ENCODE data around the gene AMPH. TPM values are rescaled to one million over a fixed set of nuclear protein-coding genes. Genes with fewer than 3 reads are reported as not detected.

AMPH gene
- polyA plus RNA-seq, 2 donors, result 0.28 to 0.51 TPM

DNA sequence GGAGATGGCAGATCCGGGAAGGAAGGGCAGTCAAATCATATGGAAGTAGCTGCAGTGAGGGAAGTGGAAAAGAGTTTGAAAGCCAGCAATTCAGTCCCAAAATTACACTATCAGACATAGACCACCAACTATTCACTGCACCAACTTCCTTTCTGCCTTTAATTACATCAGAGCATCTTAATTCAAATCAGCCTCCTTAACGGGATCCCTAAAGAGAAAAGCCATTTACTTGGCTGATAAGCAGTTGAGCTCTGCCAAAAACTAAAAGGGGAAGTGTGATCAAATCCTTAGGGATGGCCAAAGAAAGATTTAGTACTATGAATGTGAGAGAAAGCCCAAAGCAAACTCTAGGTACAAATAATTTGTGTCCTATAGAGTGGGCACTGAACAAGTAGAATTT, 110.4 kb downstream of the AMPH start:
- H3K4me1 ChIP-seq (ENCODE audit: control insufficient read depth in 2 of 2, insufficient read depth in 2 of 2, low read length in 1 of 2), result no peaks in the 10 kb centered on the region
- no peak overlapping the region for H3K4me3 ChIP-seq (ENCODE audit: low read depth in 1 of 2, low read length in 2 of 2)
- 56 to 65% methylated on average over 2 of the region's 2 CpGs for WGBS, 2 donors
- peaks cover 8 to 9% of the 10 kb centered on the region in 2 donors for H3K9me3 ChIP-seq (ENCODE audit: control insufficient read depth in 2 of 2, insufficient read depth in 1 of 2, low read depth in 1 of 2, low read length in 1 of 2)
- no peaks in the 10 kb centered on the region for H3K27me3 ChIP-seq (ENCODE audit: control insufficient read depth in 1 of 2, insufficient read depth in 2 of 2, low read length in 2 of 2)
- no peak overlapping the region for H3K27ac ChIP-seq (ENCODE audit: low read depth in 2 of 2, low read length in 1 of 2)
- H3K36me3 ChIP-seq (ENCODE audit: control insufficient read depth in 2 of 2, insufficient read depth in 2 of 2, low read length in 1 of 2), result no peaks in the 10 kb centered on the region

- H3K4me3 ChIP-seq (ENCODE audit: low read depth in 1 of 2, low read length in 2 of 2), result no peak overlapping the region
- 62 to 72% methylated on average over 1 of the region's 1 CpG for WGBS, 2 donors
- H3K36me3 ChIP-seq (ENCODE audit: control insufficient read depth in 2 of 2, insufficient read depth in 2 of 2, low read length in 1 of 2), result no peaks in the 10 kb centered on the region
- H3K27ac ChIP-seq (ENCODE audit: low read depth in 2 of 2, low read length in 1 of 2), result no peak overlapping the region
- no peaks in the 10 kb centered on the region for H3K4me1 ChIP-seq (ENCODE audit: control insufficient read depth in 2 of 2, insufficient read depth in 2 of 2, low read length in 1 of 2)
- no peaks in the 10 kb centered on the region for H3K27me3 ChIP-seq (ENCODE audit: control insufficient read depth in 1 of 2, insufficient read depth in 2 of 2, low read length in 2 of 2)
- peaks cover 8 to 9% of the 10 kb centered on the region in 2 donors for H3K9me3 ChIP-seq (ENCODE audit: control insufficient read depth in 2 of 2, insufficient read depth in 1 of 2, low read depth in 1 of 2, low read length in 1 of 2)
These were observed 112.6 kb downstream of the AMPH start for GRCh38 chr7:38518541-38518940.

DNA sequence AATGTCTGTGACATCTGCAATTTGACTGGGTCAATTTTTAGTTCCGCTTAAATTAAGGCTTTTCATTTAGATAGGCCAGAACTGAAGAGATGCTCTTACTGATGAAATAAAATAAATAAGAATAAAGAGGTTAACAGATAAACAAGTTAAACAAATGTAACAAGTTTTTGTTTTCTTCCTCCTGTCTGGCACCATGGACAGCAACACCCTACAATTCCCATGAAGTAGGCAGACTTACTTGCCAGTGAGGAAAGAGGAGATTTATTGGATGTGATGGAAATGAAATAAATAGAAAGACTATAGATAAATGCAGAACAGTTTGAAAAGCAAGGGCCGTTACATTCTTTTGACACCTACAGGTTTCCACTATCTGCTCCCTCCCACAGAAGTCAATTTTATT, 118.5 kb downstream of the AMPH start:
- Histone ChIP-seq H3K27ac (ENCODE audit: low read depth in 2 of 2, low read length in 1 of 2) (no peak overlapping the region), H3K4me3 (ENCODE audit: low read depth in 1 of 2, low read length in 2 of 2) (no peak overlapping the region), H3K9me3 (ENCODE audit: control insufficient read depth in 2 of 2, insufficient read depth in 1 of 2, low read depth in 1 of 2, low read length in 1 of 2) (peaks cover 7 to 8% of the 10 kb centered on the region in 2 donors), H3K27me3 (ENCODE audit: control insufficient read depth in 1 of 2, insufficient read depth in 2 of 2, low read length in 2 of 2) (no peaks in the 10 kb centered on the region), H3K4me1 (ENCODE audit: control insufficient read depth in 2 of 2, insufficient read depth in 2 of 2, low read length in 1 of 2) (no peaks in the 10 kb centered on the region), H3K36me3 (ENCODE audit: control insufficient read depth in 2 of 2, insufficient read depth in 2 of 2, low read length in 1 of 2) (no peaks in the 10 kb centered on the region)
- WGBS, 2 donors, result 85 to 89% methylated on average over 2 of the region's 2 CpGs

DNA sequence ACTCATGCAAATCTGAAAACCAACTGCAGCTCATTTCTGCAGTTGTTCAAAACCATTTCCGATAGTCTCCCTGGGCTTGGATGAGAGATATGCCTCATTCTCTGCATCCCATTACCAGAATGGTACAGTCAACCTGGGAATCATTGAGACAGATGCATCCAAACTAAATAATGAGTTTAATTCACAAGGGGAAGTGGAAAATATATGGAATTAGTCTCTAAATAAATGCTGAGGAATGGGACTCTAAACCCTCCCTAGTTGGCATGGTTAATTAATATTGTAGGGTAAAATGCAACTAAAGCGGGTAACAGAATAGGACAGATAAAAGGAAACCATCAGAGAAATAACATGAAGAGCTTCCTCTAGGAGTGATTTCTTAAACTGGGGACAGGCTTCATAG, 118.9 kb downstream of the AMPH start:
- WGBS, 2 donors, result 92 to 94% methylated on average over 2 of the region's 2 CpGs
- H3K4me3 ChIP-seq (ENCODE audit: low read depth in 1 of 2, low read length in 2 of 2), result no peak overlapping the region

DNA sequence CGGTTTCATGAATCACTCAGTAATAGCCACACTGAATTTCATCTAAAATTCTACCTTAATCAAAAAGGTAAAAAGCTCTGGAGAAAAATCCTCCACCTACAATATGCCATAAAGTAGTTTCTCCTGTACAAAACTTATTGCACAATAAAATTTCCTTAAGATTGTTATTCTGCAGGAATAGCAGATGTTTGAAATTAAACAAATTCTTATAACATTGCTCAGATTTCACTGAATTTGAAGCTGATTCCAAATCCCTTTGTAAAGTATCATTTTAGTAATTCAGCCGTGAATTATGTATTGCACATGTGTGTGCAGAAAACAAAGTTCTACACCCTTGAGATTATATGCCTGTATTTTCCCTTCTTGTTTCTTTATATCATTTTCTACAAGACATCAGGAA, 123.8 kb downstream of the AMPH start:
- H3K36me3 ChIP-seq (ENCODE audit: control insufficient read depth in 2 of 2, insufficient read depth in 2 of 2, low read length in 1 of 2), result no peaks in the 10 kb centered on the region
- no peak overlapping the region for H3K4me3 ChIP-seq (ENCODE audit: low read depth in 1 of 2, low read length in 2 of 2)
- 66 to 74% methylated on average over 2 of the region's 2 CpGs for WGBS, 2 donors
- H3K9me3 ChIP-seq (ENCODE audit: control insufficient read depth in 2 of 2, insufficient read depth in 1 of 2, low read depth in 1 of 2, low read length in 1 of 2), result peaks cover 0 to 3% of the 10 kb centered on the region in 2 donors
- no peak overlapping the region for H3K27ac ChIP-seq (ENCODE audit: low read depth in 2 of 2, low read length in 1 of 2)
- H3K27me3 ChIP-seq (ENCODE audit: control insufficient read depth in 1 of 2, insufficient read depth in 2 of 2, low read length in 2 of 2), result no peaks in the 10 kb centered on the region
- no peaks in the 10 kb centered on the region for H3K4me1 ChIP-seq (ENCODE audit: control insufficient read depth in 2 of 2, insufficient read depth in 2 of 2, low read length in 1 of 2)

More for the DNA sequence above, 118.9 kb downstream of the AMPH start:
- H3K27me3 ChIP-seq (ENCODE audit: control insufficient read depth in 1 of 2, insufficient read depth in 2 of 2, low read length in 2 of 2), result no peaks in the 10 kb centered on the region
- no peak overlapping the region for H3K27ac ChIP-seq (ENCODE audit: low read depth in 2 of 2, low read length in 1 of 2)
- peaks cover 7 to 8% of the 10 kb centered on the region in 2 donors for H3K9me3 ChIP-seq (ENCODE audit: control insufficient read depth in 2 of 2, insufficient read depth in 1 of 2, low read depth in 1 of 2, low read length in 1 of 2)
- no peaks in the 10 kb centered on the region for H3K36me3 ChIP-seq (ENCODE audit: control insufficient read depth in 2 of 2, insufficient read depth in 2 of 2, low read length in 1 of 2)
- H3K4me1 ChIP-seq (ENCODE audit: control insufficient read depth in 2 of 2, insufficient read depth in 2 of 2, low read length in 1 of 2), result no peaks in the 10 kb centered on the region

- no peak overlapping the region for H3K27ac ChIP-seq (ENCODE audit: low read depth in 2 of 2, low read length in 1 of 2)
- no peaks in the 10 kb centered on the region for H3K4me1 ChIP-seq (ENCODE audit: control insufficient read depth in 2 of 2, insufficient read depth in 2 of 2, low read length in 1 of 2)
- H3K27me3 ChIP-seq (ENCODE audit: control insufficient read depth in 1 of 2, insufficient read depth in 2 of 2, low read length in 2 of 2), result no peaks in the 10 kb centered on the region
- no peak overlapping the region for H3K4me3 ChIP-seq (ENCODE audit: low read depth in 1 of 2, low read length in 2 of 2)
- H3K36me3 ChIP-seq (ENCODE audit: control insufficient read depth in 2 of 2, insufficient read depth in 2 of 2, low read length in 1 of 2), result no peaks in the 10 kb centered on the region
- H3K9me3 ChIP-seq (ENCODE audit: control insufficient read depth in 2 of 2, insufficient read depth in 1 of 2, low read depth in 1 of 2, low read length in 1 of 2), result peaks cover 0 to 3% of the 10 kb centered on the region in 2 donors
- 73 to 77% methylated on average over 3 of the region's 3 CpGs for WGBS, 2 donors
These were observed 124.4 kb downstream of the AMPH start for GRCh38 chr7:38506756-38507155.

- no peak overlapping the region for H3K27ac ChIP-seq (ENCODE audit: low read depth in 2 of 2, low read length in 1 of 2)
These were observed 125.2 kb downstream of the AMPH start for GRCh38 chr7:38506004-38506403.

DNA sequence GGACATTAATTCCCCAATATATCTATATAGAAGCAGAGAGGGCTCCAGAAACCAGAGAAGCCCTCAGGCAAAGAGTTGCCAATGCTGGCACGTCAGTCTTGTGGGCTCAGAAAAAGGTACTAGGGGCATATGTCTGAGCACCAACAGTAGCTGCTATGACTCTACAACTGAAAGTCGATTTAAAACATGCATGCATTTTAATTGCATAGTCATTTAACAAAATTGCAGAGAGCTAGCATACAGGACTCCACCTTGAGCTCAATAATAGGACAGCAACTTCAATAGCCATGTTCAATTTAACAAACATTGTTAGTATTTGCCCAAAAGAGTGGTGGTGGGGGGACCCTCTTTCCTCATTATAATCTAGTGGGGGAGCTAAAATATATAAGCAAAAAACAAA, 126.5 kb downstream of the AMPH start:
- 57 to 60% methylated on average over 2 of the region's 2 CpGs for WGBS, 2 donors
- Histone ChIP-seq H3K4me1 (ENCODE audit: control insufficient read depth in 2 of 2, insufficient read depth in 2 of 2, low read length in 1 of 2) (no peaks in the 10 kb centered on the region), H3K36me3 (ENCODE audit: control insufficient read depth in 2 of 2, insufficient read depth in 2 of 2, low read length in 1 of 2) (no peaks in the 10 kb centered on the region), H3K4me3 (ENCODE audit: low read depth in 1 of 2, low read length in 2 of 2) (no peak overlapping the region), H3K27ac (ENCODE audit: low read depth in 2 of 2, low read length in 1 of 2) (no peak overlapping the region), H3K9me3 (ENCODE audit: control insufficient read depth in 2 of 2, insufficient read depth in 1 of 2, low read depth in 1 of 2, low read length in 1 of 2) (peaks cover 0 to 3% of the 10 kb centered on the region in 2 donors), H3K27me3 (ENCODE audit: control insufficient read depth in 1 of 2, insufficient read depth in 2 of 2, low read length in 2 of 2) (no peaks in the 10 kb centered on the region)

More at GRCh38 chr7:38506004-38506403, 125.2 kb downstream of the AMPH start:
- H3K27me3 ChIP-seq (ENCODE audit: control insufficient read depth in 1 of 2, insufficient read depth in 2 of 2, low read length in 2 of 2), result no peaks in the 10 kb centered on the region
- no peaks in the 10 kb centered on the region for H3K4me1 ChIP-seq (ENCODE audit: control insufficient read depth in 2 of 2, insufficient read depth in 2 of 2, low read length in 1 of 2)
- H3K9me3 ChIP-seq (ENCODE audit: control insufficient read depth in 2 of 2, insufficient read depth in 1 of 2, low read depth in 1 of 2, low read length in 1 of 2), result peaks cover 0 to 3% of the 10 kb centered on the region in 2 donors
- no peaks in the 10 kb centered on the region for H3K36me3 ChIP-seq (ENCODE audit: control insufficient read depth in 2 of 2, insufficient read depth in 2 of 2, low read length in 1 of 2)
- H3K4me3 ChIP-seq (ENCODE audit: low read depth in 1 of 2, low read length in 2 of 2), result no peak overlapping the region
- WGBS, 2 donors, result 92 to 94% methylated on average over 1 of the region's 1 CpG

GRCh38 chr7:38502848-38503247, 128.3 kb downstream of the AMPH start:
- H3K9me3 ChIP-seq (ENCODE audit: control insufficient read depth in 2 of 2, insufficient read depth in 1 of 2, low read depth in 1 of 2, low read length in 1 of 2), result peaks cover 0 to 3% of the 10 kb centered on the region in 2 donors
- WGBS, 2 donors, result 83 to 88% methylated on average over 6 of the region's 6 CpGs

GRCh38 chr7:38502289-38502688, 128.9 kb downstream of the AMPH start:
- 64 to 69% methylated on average over 4 of the region's 4 CpGs for WGBS, 2 donors
- Histone ChIP-seq H3K36me3 (ENCODE audit: control insufficient read depth in 2 of 2, insufficient read depth in 2 of 2, low read length in 1 of 2) (no peaks in the 10 kb centered on the region), H3K9me3 (ENCODE audit: control insufficient read depth in 2 of 2, insufficient read depth in 1 of 2, low read depth in 1 of 2, low read length in 1 of 2) (peaks cover 0 to 3% of the 10 kb centered on the region in 2 donors), H3K27ac (ENCODE audit: low read depth in 2 of 2, low read length in 1 of 2) (no peak overlapping the region), H3K27me3 (ENCODE audit: control insufficient read depth in 1 of 2, insufficient read depth in 2 of 2, low read length in 2 of 2) (no peaks in the 10 kb centered on the region), H3K4me3 (ENCODE audit: low read depth in 1 of 2, low read length in 2 of 2) (no peak overlapping the region), H3K4me1 (ENCODE audit: control insufficient read depth in 2 of 2, insufficient read depth in 2 of 2, low read length in 1 of 2) (no peaks in the 10 kb centered on the region)

More at GRCh38 chr7:38502848-38503247, 128.3 kb downstream of the AMPH start:
- no peak overlapping the region for H3K27ac ChIP-seq (ENCODE audit: low read depth in 2 of 2, low read length in 1 of 2)
- no peaks in the 10 kb centered on the region for H3K36me3 ChIP-seq (ENCODE audit: control insufficient read depth in 2 of 2, insufficient read depth in 2 of 2, low read length in 1 of 2)
- H3K27me3 ChIP-seq (ENCODE audit: control insufficient read depth in 1 of 2, insufficient read depth in 2 of 2, low read length in 2 of 2), result no peaks in the 10 kb centered on the region
- H3K4me3 ChIP-seq (ENCODE audit: low read depth in 1 of 2, low read length in 2 of 2), result no peak overlapping the region
- H3K4me1 ChIP-seq (ENCODE audit: control insufficient read depth in 2 of 2, insufficient read depth in 2 of 2, low read length in 1 of 2), result no peaks in the 10 kb centered on the region
